Astrocyte (in vitro differentiated cells and primary cell): ENCODE results near the gene RNF214. TPM values are rescaled to one million over a fixed set of nuclear protein-coding genes. Genes with fewer than 3 reads are reported as not detected.

Source experiments
- DNase-seq: peaks from one replicate; pipeline ENCODE4 v3.0.0-alpha.2; 2010; ENCODE audit warnings: low read depth
- FAIRE-seq: peaks from 2 replicates; lab custom pipeline; 2011; peaks lifted over from hg19 to GRCh38; lab: Jason Lieb, UNC
- H2AFZ ChIP-seq: 2 replicates; pipeline ENCODE4 v1.6.0; 2012; ENCODE audit warnings: low read depth, low read length, inconsistent platforms
- H3K27ac ChIP-seq: 2 replicates; pipeline ENCODE4 v1.5.1; 2011; ENCODE audit warnings: low read depth, low read length, inconsistent platforms
- H3K27me3 ChIP-seq: 2 replicates; pipeline ENCODE4 v1.6.0; 2011; ENCODE audit warnings: low read length, inconsistent platforms; ENCODE audit not compliant: insufficient read depth
- H3K36me3 ChIP-seq: 2 replicates; pipeline ENCODE4 v1.5.1; 2011; ENCODE audit warnings: low read length, inconsistent platforms; ENCODE audit not compliant: insufficient read depth
- H3K4me1 ChIP-seq: 2 replicates; pipeline ENCODE4 v1.5.1; 2011; ENCODE audit warnings: low read length, inconsistent platforms; ENCODE audit not compliant: insufficient read depth
- H3K4me2 ChIP-seq: 2 replicates; pipeline ENCODE4 v1.6.0; 2012; ENCODE audit warnings: low read length, inconsistent platforms
- H3K4me3 ChIP-seq: 2 replicates; pipeline ENCODE4 v1.5.1; 2011; ENCODE audit warnings: low read depth, mild to moderate bottlenecking, low read length, inconsistent platforms; ENCODE audit not compliant: insufficient read depth
- H3K79me2 ChIP-seq: 2 replicates; pipeline ENCODE4 v1.6.0; 2012; ENCODE audit warnings: mild to moderate bottlenecking, low read length, inconsistent platforms; ENCODE audit not compliant: insufficient read depth
- H3K9ac ChIP-seq: 2 replicates; pipeline ENCODE4 v1.6.0; 2012; ENCODE audit warnings: mild to moderate bottlenecking, low read length, inconsistent platforms
- H3K9me3 ChIP-seq: 2 replicates; pipeline ENCODE4 v1.5.1; 2012; ENCODE audit warnings: low read depth, mild to moderate bottlenecking, low read length, inconsistent platforms; ENCODE audit not compliant: insufficient read depth
- H4K20me1 ChIP-seq: 2 replicates; pipeline ENCODE4 v1.6.0; 2012; ENCODE audit warnings: low read length, inconsistent platforms; ENCODE audit not compliant: insufficient read depth
- H3K27ac Mint-ChIP-seq: one replicate; pipeline ENCODE4 v1.8.0; 2021; ENCODE audit warnings: mild to moderate bottlenecking, mixed read lengths; ENCODE audit not compliant: unreplicated experiment
- H3K27me3 Mint-ChIP-seq: one replicate; pipeline ENCODE4 v1.8.0; 2021; ENCODE audit warnings: low read depth, mixed read lengths; ENCODE audit not compliant: unreplicated experiment
- H3K36me3 Mint-ChIP-seq: one replicate; pipeline ENCODE4 v1.8.0; 2021; ENCODE audit warnings: low read depth, mixed read lengths; ENCODE audit not compliant: unreplicated experiment
- H3K4me1 Mint-ChIP-seq: one replicate; pipeline ENCODE4 v1.8.0; 2021; ENCODE audit warnings: low read depth, mixed read lengths; ENCODE audit not compliant: unreplicated experiment
- H3K4me3 Mint-ChIP-seq: one replicate; pipeline ENCODE4 v1.8.0; 2021; ENCODE audit warnings: mild to moderate bottlenecking, moderate library complexity, mixed read lengths; ENCODE audit not compliant: unreplicated experiment
- H3K9me3 Mint-ChIP-seq: one replicate; pipeline ENCODE4 v1.8.0; 2021; ENCODE audit warnings: mild to moderate bottlenecking, mixed read lengths; ENCODE audit not compliant: unreplicated experiment
- EZH2 ChIP-seq: IDR thresholded peaks from 2 replicates; pipeline ENCODE4 v1.6.1; 2012; ENCODE audit warnings: mild to moderate bottlenecking, low read length, inconsistent platforms; ENCODE audit not compliant: insufficient read depth
- total RNA-seq: library from RNA; stranded (reverse); gene quantifications from 2 replicates; pipeline ENCODE4 v1.2.1, GENCODE V29; 2021
- TF ChIP-seq, protein P1 (sequence below): IDR thresholded peaks from 2 replicates; pipeline ENCODE4 v1.5.1; 2011; ENCODE audit warnings: low read depth, mild to moderate bottlenecking, inconsistent platforms, low read length, moderate library complexity; ENCODE audit not compliant: insufficient read depth

RNF214 gene
- total RNA-seq, 1 donor from 2014 or later = 23.6 TPM

DNA sequence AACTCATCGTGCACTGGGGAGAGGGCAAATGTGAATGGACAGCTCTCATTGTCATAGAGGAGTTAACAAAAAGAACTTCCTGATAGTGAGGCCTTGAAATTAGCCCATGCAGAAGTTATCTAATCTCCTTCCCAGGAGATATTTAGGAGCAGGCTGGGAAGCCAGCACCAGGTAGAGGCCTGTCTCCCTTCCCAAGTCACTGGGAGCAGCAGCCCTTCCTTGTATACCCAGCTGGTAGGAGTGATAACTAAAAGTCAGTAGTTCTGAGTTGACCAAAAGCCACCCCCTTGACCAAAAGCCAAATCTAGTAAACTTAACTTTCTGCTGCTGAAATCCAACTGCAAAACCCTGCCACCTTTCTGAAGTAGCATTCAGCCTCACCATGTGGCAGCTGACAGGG is 57.3 kb downstream of the RNF214 start:
- Mint-ChIP-seq H3K27ac (no peak overlapping the region), H3K4me1 (no peaks in the 10 kb centered on the region), H3K36me3 (peaks cover 55% of the 10 kb centered on the region), H3K27me3 (no peaks in the 10 kb centered on the region), H3K9me3 (no peaks in the 10 kb centered on the region), H3K4me3 (no peak overlapping the region)
- Histone ChIP-seq H3K27ac (no peak overlapping the region), H2AFZ (no peak overlapping the region), H3K4me2 (no peak overlapping the region), H3K4me1 (no peaks in the 10 kb centered on the region), H3K27me3 (no peaks in the 10 kb centered on the region), H3K36me3 (peaks cover 38% of the 10 kb centered on the region), H4K20me1 (no peaks in the 10 kb centered on the region), H3K79me2 (no peaks in the 10 kb centered on the region), H3K9ac (no peak overlapping the region), H3K4me3 (no peak overlapping the region), H3K9me3 (no peaks in the 10 kb centered on the region)
- no peak for TF ChIP-seq EZH2
- TF ChIP-seq, protein P1, sequence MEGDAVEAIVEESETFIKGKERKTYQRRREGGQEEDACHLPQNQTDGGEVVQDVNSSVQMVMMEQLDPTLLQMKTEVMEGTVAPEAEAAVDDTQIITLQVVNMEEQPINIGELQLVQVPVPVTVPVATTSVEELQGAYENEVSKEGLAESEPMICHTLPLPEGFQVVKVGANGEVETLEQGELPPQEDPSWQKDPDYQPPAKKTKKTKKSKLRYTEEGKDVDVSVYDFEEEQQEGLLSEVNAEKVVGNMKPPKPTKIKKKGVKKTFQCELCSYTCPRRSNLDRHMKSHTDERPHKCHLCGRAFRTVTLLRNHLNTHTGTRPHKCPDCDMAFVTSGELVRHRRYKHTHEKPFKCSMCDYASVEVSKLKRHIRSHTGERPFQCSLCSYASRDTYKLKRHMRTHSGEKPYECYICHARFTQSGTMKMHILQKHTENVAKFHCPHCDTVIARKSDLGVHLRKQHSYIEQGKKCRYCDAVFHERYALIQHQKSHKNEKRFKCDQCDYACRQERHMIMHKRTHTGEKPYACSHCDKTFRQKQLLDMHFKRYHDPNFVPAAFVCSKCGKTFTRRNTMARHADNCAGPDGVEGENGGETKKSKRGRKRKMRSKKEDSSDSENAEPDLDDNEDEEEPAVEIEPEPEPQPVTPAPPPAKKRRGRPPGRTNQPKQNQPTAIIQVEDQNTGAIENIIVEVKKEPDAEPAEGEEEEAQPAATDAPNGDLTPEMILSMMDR = no peak
- DNase-seq (no peak), FAIRE-seq (no peak)

- H3K36me3 Mint-ChIP-seq = peaks cover 55% of the 10 kb centered on the region
- Histone ChIP-seq H3K4me1 (no peaks in the 10 kb centered on the region), H3K79me2 (no peaks in the 10 kb centered on the region), H4K20me1 (no peaks in the 10 kb centered on the region), H3K4me2 (no peak within 1 kb of the TSS), H2AFZ (no peak within 1 kb of the TSS), H3K9ac (no peak within 1 kb of the TSS), H3K36me3 (peaks cover 29% of the 10 kb centered on the region), H3K4me3 (no peak within 1 kb of the TSS), H3K9me3 (no peaks in the 10 kb centered on the region), H3K27me3 (no peaks in the 10 kb centered on the region), H3K27ac (no peak within 1 kb of the TSS)
- DNase-seq = no peak
- no peaks in the 10 kb centered on the region for H3K9me3 Mint-ChIP-seq
- FAIRE-seq = no peak
- H3K4me1 Mint-ChIP-seq = peaks cover 3% of the 10 kb centered on the region
- peak within 1 kb of the TSS; percentile 21 for H3K27ac Mint-ChIP-seq
- TF ChIP-seq EZH2 = no peak
- TF ChIP-seq, protein P1 = no peak
- no peak within 1 kb of the TSS for H3K4me3 Mint-ChIP-seq
- no peaks in the 10 kb centered on the region for H3K27me3 Mint-ChIP-seq
These were observed 58.4 kb downstream of the RNF214 start, which contains the start of gene BACE1-AS for GRCh38 chr11:117290809-117291396. Gene BACE1-AS, plus strand, starts transcription at chr11:117291346.

DNA sequence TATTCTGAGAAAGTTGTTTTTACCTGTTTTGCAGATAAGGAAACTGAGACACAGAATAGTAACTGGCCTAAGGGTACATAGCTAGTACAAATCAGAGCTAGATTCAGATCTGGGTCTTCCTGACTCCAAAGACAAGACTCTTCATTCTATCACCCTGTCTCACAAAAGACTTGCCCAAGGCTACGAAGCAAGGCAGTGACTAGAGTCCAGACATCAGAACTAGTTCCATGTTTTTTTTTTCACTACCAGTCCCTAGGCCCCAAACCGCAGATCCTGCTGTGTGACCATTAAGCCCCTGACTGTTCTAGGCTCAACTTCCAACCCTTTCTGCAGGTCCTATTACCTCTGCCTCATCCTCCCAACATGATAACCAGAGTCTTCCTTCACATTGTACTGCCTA is 60.1 kb downstream of the RNF214 start:
- TF ChIP-seq, protein P1 = no peak
- TF ChIP-seq EZH2 = no peak
- H3K36me3 Mint-ChIP-seq = peaks cover 52% of the 10 kb centered on the region
- Histone ChIP-seq H3K27me3 (no peaks in the 10 kb centered on the region), H3K79me2 (no peaks in the 10 kb centered on the region), H2AFZ (no peak overlapping the region), H3K27ac (no peak overlapping the region), H3K9ac (no peak overlapping the region), H3K36me3 (peaks cover 23% of the 10 kb centered on the region), H3K4me3 (no peak overlapping the region), H4K20me1 (peaks cover 4% of the 10 kb centered on the region), H3K9me3 (no peaks in the 10 kb centered on the region), H3K4me1 (no peaks in the 10 kb centered on the region), H3K4me2 (no peak overlapping the region)
- DNase-seq = no peak
- no peak overlapping the region for H3K27ac Mint-ChIP-seq
- peaks cover 5% of the 10 kb centered on the region for H3K4me1 Mint-ChIP-seq
- H3K4me3 Mint-ChIP-seq = no peak overlapping the region
- H3K9me3 Mint-ChIP-seq = peaks cover 2% of the 10 kb centered on the region
- H3K27me3 Mint-ChIP-seq = no peaks in the 10 kb centered on the region
- FAIRE-seq = no peak
